ENCODE results near the gene PTAFR.

Gene PTAFR

GRCh38 chr1:28134651-28135207, 41.8 kb downstream of the PTAFR start (continued):
- TF ChIP-seq, protein P1, sequence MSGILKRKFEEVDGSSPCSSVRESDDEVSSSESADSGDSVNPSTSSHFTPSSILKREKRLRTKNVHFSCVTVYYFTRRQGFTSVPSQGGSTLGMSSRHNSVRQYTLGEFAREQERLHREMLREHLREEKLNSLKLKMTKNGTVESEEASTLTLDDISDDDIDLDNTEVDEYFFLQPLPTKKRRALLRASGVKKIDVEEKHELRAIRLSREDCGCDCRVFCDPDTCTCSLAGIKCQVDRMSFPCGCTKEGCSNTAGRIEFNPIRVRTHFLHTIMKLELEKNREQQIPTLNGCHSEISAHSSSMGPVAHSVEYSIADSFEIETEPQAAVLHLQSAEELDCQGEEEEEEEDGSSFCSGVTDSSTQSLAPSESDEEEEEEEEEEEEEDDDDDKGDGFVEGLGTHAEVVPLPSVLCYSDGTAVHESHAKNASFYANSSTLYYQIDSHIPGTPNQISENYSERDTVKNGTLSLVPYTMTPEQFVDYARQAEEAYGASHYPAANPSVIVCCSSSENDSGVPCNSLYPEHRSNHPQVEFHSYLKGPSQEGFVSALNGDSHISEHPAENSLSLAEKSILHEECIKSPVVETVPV (CRISPR knock-in tag; IDR thresholded peaks at IDR 0.05) = no peak
- no peak for TF ChIP-seq CREB5 (CRISPR knock-in tag; IDR thresholded peaks at IDR 0.05; ENCODE audit: low read depth)

GRCh38 chr1:28132171-28133167, 44.0 kb downstream of the PTAFR start:
- TF ChIP-seq, protein P2, sequence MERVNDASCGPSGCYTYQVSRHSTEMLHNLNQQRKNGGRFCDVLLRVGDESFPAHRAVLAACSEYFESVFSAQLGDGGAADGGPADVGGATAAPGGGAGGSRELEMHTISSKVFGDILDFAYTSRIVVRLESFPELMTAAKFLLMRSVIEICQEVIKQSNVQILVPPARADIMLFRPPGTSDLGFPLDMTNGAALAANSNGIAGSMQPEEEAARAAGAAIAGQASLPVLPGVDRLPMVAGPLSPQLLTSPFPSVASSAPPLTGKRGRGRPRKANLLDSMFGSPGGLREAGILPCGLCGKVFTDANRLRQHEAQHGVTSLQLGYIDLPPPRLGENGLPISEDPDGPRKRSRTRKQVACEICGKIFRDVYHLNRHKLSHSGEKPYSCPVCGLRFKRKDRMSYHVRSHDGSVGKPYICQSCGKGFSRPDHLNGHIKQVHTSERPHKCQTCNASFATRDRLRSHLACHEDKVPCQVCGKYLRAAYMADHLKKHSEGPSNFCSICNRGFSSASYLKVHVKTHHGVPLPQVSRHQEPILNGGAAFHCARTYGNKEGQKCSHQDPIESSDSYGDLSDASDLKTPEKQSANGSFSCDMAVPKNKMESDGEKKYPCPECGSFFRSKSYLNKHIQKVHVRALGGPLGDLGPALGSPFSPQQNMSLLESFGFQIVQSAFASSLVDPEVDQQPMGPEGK (CRISPR knock-in tag; IDR thresholded peaks at IDR 0.05; ENCODE audit: borderline replicate concordance) = no peak
- TF ChIP-seq CREB5 (CRISPR knock-in tag; IDR thresholded peaks at IDR 0.05; ENCODE audit: low read depth) (no peak), ZFP3 (CRISPR knock-in tag; IDR thresholded peaks at IDR 0.05) (no peak), ISL1 (CRISPR knock-in tag; IDR thresholded peaks at IDR 0.05) (no peak)

DNA sequence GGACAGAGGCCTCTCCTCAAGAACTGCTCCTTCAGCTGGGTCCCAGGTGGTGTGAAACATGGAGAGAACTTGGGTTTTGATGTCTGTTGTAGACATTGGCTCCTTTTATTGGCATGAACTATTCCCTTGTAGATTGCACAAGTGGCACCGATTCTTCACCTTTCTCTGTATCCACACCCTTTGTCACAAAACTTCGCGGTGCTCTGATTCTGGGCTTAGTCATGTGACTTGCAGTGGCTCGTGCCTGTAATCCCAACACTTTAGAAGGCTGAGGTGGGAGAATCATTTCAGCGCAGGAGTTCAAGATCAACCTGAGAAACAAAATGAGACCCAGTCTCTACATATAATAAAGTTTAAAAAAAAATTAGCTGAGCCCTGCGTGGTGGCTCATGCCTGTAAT, 45.6 kb downstream of the PTAFR start:
- no peak for ATAC-seq
- TF ChIP-seq CREB5 (CRISPR knock-in tag; IDR thresholded peaks at IDR 0.05; ENCODE audit: low read depth) (no peak), OSR1 (CRISPR knock-in tag; IDR thresholded peaks at IDR 0.05) (no peak), TOX (CRISPR knock-in tag; IDR thresholded peaks at IDR 0.05; ENCODE audit: borderline replicate concordance) (no peak)

More at GRCh38 chr1:28132171-28133167, 44.0 kb downstream of the PTAFR start:
- ATAC-seq = no peak

DNA sequence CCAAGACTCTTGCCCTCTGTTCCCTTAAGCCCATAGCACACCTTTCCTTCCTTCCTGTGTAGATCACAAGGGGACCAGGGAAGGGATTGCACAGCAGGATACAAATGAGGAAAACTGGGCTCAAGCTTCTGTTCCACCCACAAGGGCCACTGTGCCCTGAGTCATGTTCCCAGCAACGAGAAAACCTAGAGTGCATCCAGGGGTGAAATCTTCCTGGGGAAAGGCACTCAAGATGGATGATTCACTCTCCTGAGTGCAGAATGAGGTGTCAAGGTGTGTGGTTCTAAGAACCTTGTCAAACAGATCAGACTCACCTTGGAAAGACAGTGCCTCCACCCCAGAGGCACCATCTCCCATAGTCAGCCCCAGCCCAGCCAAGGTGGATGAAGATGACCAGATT, 47.3 kb downstream of the PTAFR start:
- TF ChIP-seq, protein P2 (CRISPR knock-in tag; IDR thresholded peaks at IDR 0.05; ENCODE audit: borderline replicate concordance) = no peak
- no peak for TF ChIP-seq BACH2 (CRISPR knock-in tag; IDR thresholded peaks at IDR 0.05; ENCODE audit: borderline replicate concordance)
- no peak for TF ChIP-seq ZFP30 (CRISPR knock-in tag; IDR thresholded peaks at IDR 0.05)
- TF ChIP-seq GLIS3 (CRISPR knock-in tag; IDR thresholded peaks at IDR 0.05) = no peak
- TF ChIP-seq TSHZ2 (CRISPR knock-in tag; IDR thresholded peaks at IDR 0.05) = no peak
- TF ChIP-seq ZC3H10 (CRISPR knock-in tag; IDR thresholded peaks at IDR 0.05) = no peak
- TF ChIP-seq RARB (CRISPR knock-in tag; IDR thresholded peaks at IDR 0.05) = no peak
- ATAC-seq = peak; percentile 49

Data from SK-N-SH treated with all-trans-retinoic acid at 6 μM for 48 hours (cell line).